HepG2 (cell line): ENCODE results near the gene CLDN4. TPM values are rescaled to one million over a fixed set of nuclear protein-coding genes. Genes with fewer than 3 reads are reported as not detected.
A peak's percentile ranks its signal among the peaks of the same experiment; 100 is the strongest.

ENCODE experiments used
- GATAD1 ChIP-seq: IDR thresholded peaks from 2 replicates; pipeline ENCODE4 v1.6.1; 2016; ENCODE audit warnings: missing genetic modification reagents, missing compliant biosample characterization
- KDM6A ChIP-seq: IDR thresholded peaks from 2 replicates; pipeline ENCODE4 v1.6.1; 2016; ENCODE audit warnings: low read depth
- NFE2L1 ChIP-seq: sonication (generic); formaldehyde crosslinking; IDR thresholded peaks from 2 replicates; pipeline ENCODE4 v1.4.0; 2020; ENCODE audit warnings: missing genetic modification reagents, mild to moderate bottlenecking, borderline replicate concordance
- NONO ChIP-seq, 2 experiments: fragments of 450-650 bp in 1 of 2; sonication (generic) in 1 of 2; formaldehyde crosslinking in 1 of 2; IDR thresholded peaks in 1 of 2; conservative IDR thresholded peaks in 1 of 2; 2 replicates each; pipeline versions ENCODE4 v1.6.1 to v1.8.0; 2017 to 2022; ENCODE audit warnings: mild to moderate bottlenecking in 1 of 2, missing genetic modification reagents in 1 of 2, moderate library complexity in 1 of 2
- STAT6 ChIP-seq: sonication (generic); formaldehyde crosslinking; IDR thresholded peaks from 2 replicates; pipeline ENCODE4 v1.4.0; 2020; ENCODE audit warnings: missing genetic modification reagents, mild to moderate bottlenecking, borderline replicate concordance
- ZNF10 ChIP-seq: sonication (generic); formaldehyde crosslinking; IDR thresholded peaks from 2 replicates; pipeline ENCODE4 v1.4.0; 2020; ENCODE audit warnings: mild to moderate bottlenecking, low read depth, missing genetic modification reagents, borderline replicate concordance
- ZNF350 ChIP-seq: sonication (generic); formaldehyde crosslinking; IDR thresholded peaks from 2 replicates; pipeline ENCODE4 v1.4.0; 2020; ENCODE audit warnings: mild to moderate bottlenecking, low read depth, missing genetic modification reagents, borderline replicate concordance
- ZNF557 ChIP-seq: sonication (generic); formaldehyde crosslinking; IDR thresholded peaks from 2 replicates; pipeline ENCODE4 v1.4.0; 2020; ENCODE audit warnings: missing genetic modification reagents
- ZNF775 ChIP-seq: sonication (generic); formaldehyde crosslinking; IDR thresholded peaks from 2 replicates; pipeline ENCODE4 v1.4.0; 2020; ENCODE audit warnings: missing genetic modification reagents, mild to moderate bottlenecking, moderate library complexity, borderline replicate concordance
- polyA plus RNA-seq, 8 experiments: library from polyadenylated mRNA; depleted of rRNA in 3 of 8; stranded (reverse) in 7 of 8; unstranded in 1 of 8; fragments of >200 nt; fragmentation: Illumina TruSeq in 4 of 8; extraction: Trizol in 4 of 8; gene quantifications; 2 replicates each; pipeline versions ENCODE4 v1.2.1 to v1.2.3, GENCODE V29; 2011 to 2016; ENCODE audit warnings: low read depth in 4 of 8, missing spikeins in 1 of 8, mixed read lengths in 1 of 8; ENCODE audit not compliant: insufficient read depth in 1 of 8
- total RNA-seq, 5 experiments: library from RNA; depleted of rRNA; stranded (reverse); fragments of >200 nt; fragmentation: Illumina TruSeq; extraction: Trizol; gene quantifications; 2 replicates each; pipeline ENCODE4 v1.2.3, GENCODE V29; 2016; ENCODE audit warnings: low read depth in 1 of 5
- TF ChIP-seq, protein P1 (sequence below): IDR thresholded peaks from 2 replicates; pipeline ENCODE4 v1.6.1; 2012; ENCODE audit warnings: low read depth, low read length, improper control_type of control experiment
- TF ChIP-seq, protein P2 (sequence below): sonication (generic); formaldehyde crosslinking; IDR thresholded peaks from 2 replicates; pipeline ENCODE4 v1.5.0; 2020; ENCODE audit warnings: mild to moderate bottlenecking, missing genetic modification reagents
- TF ChIP-seq, protein P3 (sequence below): sonication (generic); formaldehyde crosslinking; IDR thresholded peaks from 2 replicates; pipeline ENCODE4 v1.4.0; 2020; ENCODE audit warnings: mild to moderate bottlenecking, missing genetic modification reagents
- TF ChIP-seq, protein P4 (sequence below): sonication (generic); formaldehyde crosslinking; conservative IDR thresholded peaks from 2 replicates; pipeline ENCODE4 v1.4.0; 2020; ENCODE audit warnings: mild to moderate bottlenecking, missing genetic modification reagents, moderate library complexity

CLDN4 gene
- total and polyA plus RNA-seq, 2 of the 13 experiments (the other 11 are each of a cell fraction or from before 2014, with no cell fraction given) = 28.2 to 35.7 TPM

DNA sequence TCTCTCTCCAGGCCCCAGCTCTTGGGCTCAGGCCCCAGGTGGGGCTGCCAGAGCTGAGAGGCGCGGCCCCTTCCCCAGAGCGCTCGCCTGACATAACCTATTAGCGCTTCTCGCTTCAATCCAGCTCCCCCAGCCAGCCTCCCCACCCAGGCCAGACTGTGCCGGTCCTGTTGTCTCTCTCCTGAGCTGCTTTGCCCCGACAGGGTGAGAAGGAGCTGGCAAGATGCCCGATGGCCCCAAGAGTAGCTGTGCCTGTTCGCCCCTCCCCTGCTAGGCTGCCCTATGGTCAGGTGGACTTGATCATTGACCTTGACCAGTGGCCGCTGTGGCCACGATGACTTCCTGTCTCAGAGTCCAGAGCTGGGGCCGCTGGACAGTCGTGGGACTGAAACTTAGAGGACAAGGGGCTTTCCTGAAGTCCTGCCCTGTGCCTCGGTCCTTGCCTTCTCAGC lies 39.3 kb downstream of the CLDN4 start (continued):
- TF ChIP-seq, protein P1, sequence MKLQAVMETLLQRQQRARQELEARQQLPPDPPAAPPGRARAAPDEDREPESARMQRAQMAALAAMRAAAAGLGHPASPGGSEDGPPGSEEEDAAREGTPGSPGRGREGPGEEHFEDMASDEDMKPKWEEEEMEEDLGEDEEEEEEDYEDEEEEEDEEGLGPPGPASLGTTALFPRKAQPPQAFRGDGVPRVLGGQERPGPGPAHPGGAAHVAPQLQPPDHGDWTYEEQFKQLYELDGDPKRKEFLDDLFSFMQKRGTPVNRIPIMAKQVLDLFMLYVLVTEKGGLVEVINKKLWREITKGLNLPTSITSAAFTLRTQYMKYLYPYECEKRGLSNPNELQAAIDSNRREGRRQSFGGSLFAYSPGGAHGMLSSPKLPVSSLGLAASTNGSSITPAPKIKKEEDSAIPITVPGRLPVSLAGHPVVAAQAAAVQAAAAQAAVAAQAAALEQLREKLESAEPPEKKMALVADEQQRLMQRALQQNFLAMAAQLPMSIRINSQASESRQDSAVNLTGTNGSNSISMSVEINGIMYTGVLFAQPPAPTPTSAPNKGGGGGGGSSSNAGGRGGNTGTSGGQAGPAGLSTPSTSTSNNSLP = no peak
- TF ChIP-seq NONO (IDR thresholded peaks at IDR 0.05) (no peak), NONO (CRISPR knock-in tag; conservative IDR thresholded peaks at IDR 0.05) (0 out of 2 replicates have a peak, but pooled peaks have one; percentile 47), GATAD1 (CRISPR knock-in tag) (peak; percentile 59; the same call in 1 of the 2 replicates), ZNF350 (CRISPR knock-in tag) (peak; percentile 70), ZNF775 (CRISPR knock-in tag) (no peak), KDM6A (CRISPR knock-in tag) (peak; percentile 52; the same call in 1 of the 2 replicates), ZNF557 (CRISPR knock-in tag) (no peak), NFE2L1 (CRISPR knock-in tag) (no peak), ZNF10 (CRISPR knock-in tag) (no peak), STAT6 (no peak)
- TF ChIP-seq, protein P2, sequence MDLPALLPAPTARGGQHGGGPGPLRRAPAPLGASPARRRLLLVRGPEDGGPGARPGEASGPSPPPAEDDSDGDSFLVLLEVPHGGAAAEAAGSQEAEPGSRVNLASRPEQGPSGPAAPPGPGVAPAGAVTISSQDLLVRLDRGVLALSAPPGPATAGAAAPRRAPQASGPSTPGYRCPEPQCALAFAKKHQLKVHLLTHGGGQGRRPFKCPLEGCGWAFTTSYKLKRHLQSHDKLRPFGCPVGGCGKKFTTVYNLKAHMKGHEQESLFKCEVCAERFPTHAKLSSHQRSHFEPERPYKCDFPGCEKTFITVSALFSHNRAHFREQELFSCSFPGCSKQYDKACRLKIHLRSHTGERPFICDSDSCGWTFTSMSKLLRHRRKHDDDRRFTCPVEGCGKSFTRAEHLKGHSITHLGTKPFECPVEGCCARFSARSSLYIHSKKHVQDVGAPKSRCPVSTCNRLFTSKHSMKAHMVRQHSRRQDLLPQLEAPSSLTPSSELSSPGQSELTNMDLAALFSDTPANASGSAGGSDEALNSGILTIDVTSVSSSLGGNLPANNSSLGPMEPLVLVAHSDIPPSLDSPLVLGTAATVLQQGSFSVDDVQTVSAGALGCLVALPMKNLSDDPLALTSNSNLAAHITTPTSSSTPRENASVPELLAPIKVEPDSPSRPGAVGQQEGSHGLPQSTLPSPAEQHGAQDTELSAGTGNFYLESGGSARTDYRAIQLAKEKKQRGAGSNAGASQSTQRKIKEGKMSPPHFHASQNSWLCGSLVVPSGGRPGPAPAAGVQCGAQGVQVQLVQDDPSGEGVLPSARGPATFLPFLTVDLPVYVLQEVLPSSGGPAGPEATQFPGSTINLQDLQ = no peak
- TF ChIP-seq, protein P3, sequence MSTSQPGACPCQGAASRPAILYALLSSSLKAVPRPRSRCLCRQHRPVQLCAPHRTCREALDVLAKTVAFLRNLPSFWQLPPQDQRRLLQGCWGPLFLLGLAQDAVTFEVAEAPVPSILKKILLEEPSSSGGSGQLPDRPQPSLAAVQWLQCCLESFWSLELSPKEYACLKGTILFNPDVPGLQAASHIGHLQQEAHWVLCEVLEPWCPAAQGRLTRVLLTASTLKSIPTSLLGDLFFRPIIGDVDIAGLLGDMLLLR (CRISPR knock-in tag) = 0 out of 2 replicates have a peak, but pooled peaks have one; percentile 19
- TF ChIP-seq, protein P4, sequence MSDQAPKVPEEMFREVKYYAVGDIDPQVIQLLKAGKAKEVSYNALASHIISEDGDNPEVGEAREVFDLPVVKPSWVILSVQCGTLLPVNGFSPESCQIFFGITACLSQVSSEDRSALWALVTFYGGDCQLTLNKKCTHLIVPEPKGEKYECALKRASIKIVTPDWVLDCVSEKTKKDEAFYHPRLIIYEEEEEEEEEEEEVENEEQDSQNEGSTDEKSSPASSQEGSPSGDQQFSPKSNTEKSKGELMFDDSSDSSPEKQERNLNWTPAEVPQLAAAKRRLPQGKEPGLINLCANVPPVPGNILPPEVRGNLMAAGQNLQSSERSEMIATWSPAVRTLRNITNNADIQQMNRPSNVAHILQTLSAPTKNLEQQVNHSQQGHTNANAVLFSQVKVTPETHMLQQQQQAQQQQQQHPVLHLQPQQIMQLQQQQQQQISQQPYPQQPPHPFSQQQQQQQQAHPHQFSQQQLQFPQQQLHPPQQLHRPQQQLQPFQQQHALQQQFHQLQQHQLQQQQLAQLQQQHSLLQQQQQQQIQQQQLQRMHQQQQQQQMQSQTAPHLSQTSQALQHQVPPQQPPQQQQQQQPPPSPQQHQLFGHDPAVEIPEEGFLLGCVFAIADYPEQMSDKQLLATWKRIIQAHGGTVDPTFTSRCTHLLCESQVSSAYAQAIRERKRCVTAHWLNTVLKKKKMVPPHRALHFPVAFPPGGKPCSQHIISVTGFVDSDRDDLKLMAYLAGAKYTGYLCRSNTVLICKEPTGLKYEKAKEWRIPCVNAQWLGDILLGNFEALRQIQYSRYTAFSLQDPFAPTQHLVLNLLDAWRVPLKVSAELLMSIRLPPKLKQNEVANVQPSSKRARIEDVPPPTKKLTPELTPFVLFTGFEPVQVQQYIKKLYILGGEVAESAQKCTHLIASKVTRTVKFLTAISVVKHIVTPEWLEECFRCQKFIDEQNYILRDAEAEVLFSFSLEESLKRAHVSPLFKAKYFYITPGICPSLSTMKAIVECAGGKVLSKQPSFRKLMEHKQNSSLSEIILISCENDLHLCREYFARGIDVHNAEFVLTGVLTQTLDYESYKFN (CRISPR knock-in tag) = peak; percentile 82
